Measurements from ENCODE around the gene BMP8A. TPM values are rescaled to one million over a fixed set of nuclear protein-coding genes. Genes with fewer than 3 reads are reported as not detected.
"Not testable (repeated sequence)": the region's sequence is repeated elsewhere in the genome, so short reads cannot be mapped to it uniquely, and the experiment has no call there.

Gene BMP8A
- total RNA-seq, 2 experiments from 2014 or later = 0.22 to 0.36 TPM

DNA sequence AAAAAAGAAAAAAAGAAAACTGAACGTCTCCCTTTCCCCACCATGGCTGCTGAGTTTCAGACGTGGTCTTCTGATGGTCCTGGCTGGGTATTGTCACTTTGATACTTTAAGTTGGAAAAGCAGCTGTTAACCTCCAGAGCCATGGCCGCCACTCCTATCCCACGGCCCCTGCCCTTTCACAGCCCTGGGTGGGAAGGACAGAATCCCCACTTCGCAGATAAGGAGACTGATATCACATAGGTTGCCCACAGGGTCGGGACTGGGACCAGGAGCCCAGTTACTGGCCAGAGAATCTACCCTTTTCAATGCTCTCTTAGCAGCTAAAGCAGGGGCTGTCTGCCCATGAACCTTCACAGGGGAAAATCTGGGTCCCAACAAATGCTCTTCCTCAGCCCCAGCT is 16.8 kb downstream of the BMP8A start:
- ATAC-seq = no peak
- intact Hi-C loops (cut with micrococcal nuclease) = no loop called here
- Mint-ChIP-seq H3K4me1 (ENCODE audit: low read depth) (peaks cover 10% of the 10 kb centered on the region), H3K9me3 (no peaks in the 10 kb centered on the region), H3K27ac (no peak overlapping the region), H3K36me3 (ENCODE audit: low read depth) (no peaks in the 10 kb centered on the region), H3K27me3 (peaks cover 3% of the 10 kb centered on the region), H3K4me3 (no peak overlapping the region)
- TF ChIP-seq, protein P1, sequence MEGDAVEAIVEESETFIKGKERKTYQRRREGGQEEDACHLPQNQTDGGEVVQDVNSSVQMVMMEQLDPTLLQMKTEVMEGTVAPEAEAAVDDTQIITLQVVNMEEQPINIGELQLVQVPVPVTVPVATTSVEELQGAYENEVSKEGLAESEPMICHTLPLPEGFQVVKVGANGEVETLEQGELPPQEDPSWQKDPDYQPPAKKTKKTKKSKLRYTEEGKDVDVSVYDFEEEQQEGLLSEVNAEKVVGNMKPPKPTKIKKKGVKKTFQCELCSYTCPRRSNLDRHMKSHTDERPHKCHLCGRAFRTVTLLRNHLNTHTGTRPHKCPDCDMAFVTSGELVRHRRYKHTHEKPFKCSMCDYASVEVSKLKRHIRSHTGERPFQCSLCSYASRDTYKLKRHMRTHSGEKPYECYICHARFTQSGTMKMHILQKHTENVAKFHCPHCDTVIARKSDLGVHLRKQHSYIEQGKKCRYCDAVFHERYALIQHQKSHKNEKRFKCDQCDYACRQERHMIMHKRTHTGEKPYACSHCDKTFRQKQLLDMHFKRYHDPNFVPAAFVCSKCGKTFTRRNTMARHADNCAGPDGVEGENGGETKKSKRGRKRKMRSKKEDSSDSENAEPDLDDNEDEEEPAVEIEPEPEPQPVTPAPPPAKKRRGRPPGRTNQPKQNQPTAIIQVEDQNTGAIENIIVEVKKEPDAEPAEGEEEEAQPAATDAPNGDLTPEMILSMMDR (IDR thresholded peaks at IDR 0.05) = no peak
- POLR2A ChIA-PET = no interaction called here
- no peak for DNase-seq
- CTCF ChIA-PET = interaction anchor here (1.1 to 1.9 kb wide), 3 partner anchors 30 to 410 kb away, joined by 3 to 5 read pairs (median 3); no protein-coding TSS in a partner anchor

DNA sequence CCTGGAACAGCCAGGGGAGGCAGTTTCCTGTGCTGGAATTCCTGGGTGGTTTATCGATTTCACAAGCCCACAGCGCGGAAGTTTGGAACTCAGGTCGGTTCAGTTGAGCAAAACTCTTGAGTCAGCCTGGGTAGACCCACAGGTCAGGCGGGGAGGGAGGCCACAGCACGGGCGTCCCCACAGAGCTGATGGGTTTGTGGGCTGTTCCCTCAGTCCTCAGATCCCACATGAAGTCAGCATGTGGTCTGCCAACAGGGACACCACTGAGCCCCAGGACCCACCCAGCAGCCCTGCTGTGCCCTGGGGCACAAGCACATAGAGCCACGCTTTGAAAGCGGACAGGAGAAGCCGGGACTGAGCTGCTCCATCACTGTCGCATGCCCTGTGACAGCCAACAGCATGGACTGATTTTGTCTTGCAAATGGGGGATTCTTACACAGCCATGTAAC is 17.4 kb downstream of the BMP8A start:
- CTCF ChIA-PET = interaction anchor here (0.6 to 1.9 kb wide), 4 partner anchors 30 to 490 kb away, joined by 3 to 5 read pairs (median 3); no protein-coding TSS in a partner anchor
- intact Hi-C loops (cut with micrococcal nuclease) = no loop called here
- no peak overlapping the region for H3K4me3 Mint-ChIP-seq
- POLR2A ChIA-PET = no interaction called here
- peaks cover 3% of the 10 kb centered on the region for H3K27me3 Mint-ChIP-seq
- no peak overlapping the region for H3K27ac Mint-ChIP-seq
- H3K4me1 Mint-ChIP-seq (ENCODE audit: low read depth) = peaks cover 10% of the 10 kb centered on the region
- DNase-seq (peak; percentile 10), ATAC-seq (peak; percentile 19)
- TF ChIP-seq, protein P1 (IDR thresholded peaks at IDR 0.05) = no peak
- H3K9me3 Mint-ChIP-seq = no peaks in the 10 kb centered on the region
- no peaks in the 10 kb centered on the region for H3K36me3 Mint-ChIP-seq (ENCODE audit: low read depth)

DNA sequence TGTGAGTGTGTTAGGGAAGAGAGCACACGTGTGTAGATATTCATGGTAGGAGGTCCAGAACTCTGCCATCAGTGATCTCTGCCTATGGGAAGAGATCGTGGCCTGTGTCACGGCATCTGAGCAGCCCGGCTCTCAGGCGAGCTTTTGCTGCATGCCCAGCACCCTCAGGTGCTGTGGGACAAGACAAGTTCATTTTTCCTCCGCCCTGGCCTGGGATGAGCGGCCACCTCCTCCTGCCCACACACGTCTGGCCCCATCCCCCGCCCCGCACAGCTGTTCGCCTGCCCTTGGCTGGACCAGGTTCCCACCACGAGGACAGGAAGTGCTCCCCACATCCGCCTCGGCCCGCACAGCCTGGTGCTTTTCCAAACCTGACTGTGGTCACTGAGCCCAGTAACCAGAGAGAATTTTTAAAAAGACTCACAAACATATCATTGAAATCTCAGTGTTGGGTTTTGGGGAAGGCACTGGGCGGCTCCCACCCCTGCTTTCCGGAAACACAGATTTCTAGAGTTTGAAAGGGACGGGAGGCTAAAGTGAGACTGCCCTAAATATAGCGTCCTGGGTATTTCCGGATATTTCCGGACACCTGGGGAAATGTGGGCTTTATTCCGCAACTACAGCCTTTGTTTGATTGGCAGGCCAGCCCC is 18.0 kb downstream of the BMP8A start:
- Mint-ChIP-seq H3K36me3 (ENCODE audit: low read depth) (no peaks in the 10 kb centered on the region), H3K27ac (peak overlapping the region; percentile 68), H3K4me1 (ENCODE audit: low read depth) (peaks cover 10% of the 10 kb centered on the region), H3K4me3 (peak overlapping the region; percentile 22), H3K9me3 (no peaks in the 10 kb centered on the region), H3K27me3 (peaks cover 3% of the 10 kb centered on the region)
- ChIA-PET CTCF (interaction anchor here (1.1 to 1.9 kb wide), 2 partner anchors 29 to 411 kb away, joined by 3 to 5 read pairs; no protein-coding TSS in a partner anchor), POLR2A (no interaction called here)
- peak; percentile 43 for DNase-seq
- peak; percentile 6 for ATAC-seq
- intact Hi-C loops (cut with micrococcal nuclease) = no loop called here
- TF ChIP-seq, protein P1 (IDR thresholded peaks at IDR 0.05) = no peak

DNA sequence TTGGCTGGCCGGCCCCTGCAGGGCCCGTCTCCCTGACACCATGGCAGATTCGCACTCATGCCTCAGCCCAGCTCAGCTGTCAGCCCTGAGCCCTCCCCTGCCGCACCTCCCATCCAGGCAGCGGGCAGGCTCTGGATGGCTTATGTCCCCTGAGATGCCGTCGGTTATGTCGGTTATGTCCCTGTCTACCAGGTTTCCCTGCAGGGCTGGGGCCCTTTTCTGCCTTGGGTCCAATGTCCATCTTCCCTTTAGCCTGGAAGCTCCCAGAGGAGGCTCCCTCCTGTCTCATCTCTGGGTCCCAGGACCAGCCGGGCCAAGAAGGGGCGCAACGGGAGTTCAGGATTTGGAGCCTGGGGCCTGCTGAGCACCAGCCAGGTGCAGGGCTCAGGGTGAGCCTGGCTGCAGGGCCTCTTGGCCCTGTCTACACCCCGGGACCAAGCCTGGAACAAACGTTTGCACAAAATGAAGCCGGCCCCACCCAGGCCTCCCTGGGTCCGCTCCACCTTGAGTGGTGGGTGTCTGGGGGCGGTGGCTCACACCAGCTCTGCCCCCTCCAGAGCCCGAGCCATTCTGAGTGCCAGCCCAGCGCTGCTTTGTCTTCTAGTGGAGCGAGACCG is 19.2 kb downstream of the BMP8A start:
- H3K36me3 Mint-ChIP-seq (ENCODE audit: low read depth); intact Hi-C loops (cut with micrococcal nuclease); H3K4me3 Mint-ChIP-seq: not testable (repeated sequence)

DNA sequence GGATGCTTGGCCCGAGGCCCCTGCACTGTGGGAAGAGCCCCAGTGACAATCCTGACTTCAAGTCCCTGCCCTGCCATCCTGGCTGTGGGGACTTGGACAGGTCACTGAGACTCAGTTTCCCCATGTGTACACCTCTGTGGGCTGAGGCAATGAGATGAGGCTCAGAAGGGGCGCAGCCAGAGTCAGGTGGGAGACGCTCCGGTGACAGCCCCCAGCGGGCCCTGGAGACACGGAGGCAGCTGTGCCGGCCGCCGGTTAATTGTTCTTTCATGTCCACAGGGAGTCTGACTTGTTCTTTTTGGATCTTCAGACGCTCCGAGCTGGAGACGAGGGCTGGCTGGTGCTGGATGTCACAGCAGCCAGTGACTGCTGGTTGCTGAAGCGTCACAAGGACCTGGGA is 20.0 kb downstream of the BMP8A start:
- H3K4me3 Mint-ChIP-seq; ATAC-seq; DNase-seq; H3K36me3 Mint-ChIP-seq (ENCODE audit: low read depth); CTCF ChIA-PET; POLR2A ChIA-PET; H3K27ac Mint-ChIP-seq; intact Hi-C loops (cut with micrococcal nuclease); H3K27me3 Mint-ChIP-seq; H3K9me3 Mint-ChIP-seq: not testable (repeated sequence)
- peaks cover 12% of the 10 kb centered on the region for H3K4me1 Mint-ChIP-seq (ENCODE audit: low read depth)

More for the DNA sequence above, 19.2 kb downstream of the BMP8A start:
- H3K27ac Mint-ChIP-seq, POLR2A ChIA-PET, DNase-seq, H3K27me3 Mint-ChIP-seq, ATAC-seq, CTCF ChIA-PET, H3K9me3 Mint-ChIP-seq: not testable (repeated sequence)
- peaks cover 12% of the 10 kb centered on the region for H3K4me1 Mint-ChIP-seq (ENCODE audit: low read depth)

DNA sequence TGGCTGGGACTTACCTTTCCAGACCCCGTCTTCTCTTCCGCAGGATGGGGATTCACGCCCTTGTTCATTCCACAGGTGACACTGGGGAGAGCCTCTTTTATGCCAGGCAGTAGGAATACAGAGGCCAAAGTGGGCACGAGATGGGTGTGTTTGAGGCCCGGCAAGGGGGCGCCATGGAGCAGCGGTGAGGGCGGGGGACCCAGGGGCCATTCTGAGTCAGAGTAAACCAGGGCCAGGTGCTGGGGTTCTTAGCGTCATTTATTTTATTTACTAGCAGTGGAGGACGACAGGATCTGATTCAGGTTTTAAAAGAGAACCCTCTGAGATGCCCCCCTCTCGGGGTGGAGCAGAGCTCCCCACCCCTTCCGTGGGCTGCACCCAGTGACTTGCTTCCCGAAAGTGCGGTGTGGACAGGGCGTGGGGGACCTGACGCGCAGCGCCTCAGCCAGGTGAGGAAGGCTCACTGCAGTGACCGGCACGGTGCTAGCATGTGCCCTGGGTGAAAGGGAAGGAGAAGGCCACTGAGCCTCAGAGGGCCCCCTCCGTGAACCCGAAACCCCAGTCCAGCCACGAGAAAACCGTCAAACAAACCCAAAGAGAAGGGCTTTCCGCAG is 20.9 kb downstream of the BMP8A start:
- ATAC-seq = peak; percentile 56
- DNase-seq, CTCF ChIA-PET: not testable (repeated sequence)

DNA sequence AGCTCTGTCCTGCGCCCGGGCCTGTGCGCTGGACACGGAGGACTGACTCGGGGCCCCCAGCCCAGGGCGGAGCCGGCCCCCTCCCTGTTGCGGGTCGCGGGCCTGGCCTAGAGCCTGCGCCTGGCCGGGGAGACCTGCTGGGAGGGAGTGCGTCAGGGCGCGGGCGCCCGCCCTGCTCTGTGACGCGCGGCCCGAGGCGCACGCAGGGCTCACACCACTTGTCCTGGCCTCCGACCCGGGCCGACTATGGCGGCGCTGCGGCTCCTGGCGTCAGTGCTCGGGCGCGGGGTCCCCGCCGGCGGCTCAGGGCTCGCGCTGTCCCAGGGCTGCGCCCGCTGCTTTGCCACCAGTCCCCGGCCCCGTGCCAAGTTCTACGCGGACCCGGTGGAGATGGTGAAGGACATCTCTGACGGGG is 23.3 kb downstream of the BMP8A start:
- ATAC-seq = peak; percentile 43
- CTCF ChIA-PET; H3K36me3 Mint-ChIP-seq (ENCODE audit: low read depth); H3K27me3 Mint-ChIP-seq; POLR2A ChIA-PET; H3K9me3 Mint-ChIP-seq; H3K4me1 Mint-ChIP-seq (ENCODE audit: low read depth); intact Hi-C loops (cut with micrococcal nuclease); H3K4me3 Mint-ChIP-seq; H3K27ac Mint-ChIP-seq: not testable (repeated sequence)
- DNase-seq = peak; percentile 26

More for the DNA sequence above, 20.9 kb downstream of the BMP8A start:
- intact Hi-C loops (cut with micrococcal nuclease); H3K9me3 Mint-ChIP-seq; H3K27me3 Mint-ChIP-seq; POLR2A ChIA-PET; H3K36me3 Mint-ChIP-seq (ENCODE audit: low read depth); H3K4me3 Mint-ChIP-seq; H3K27ac Mint-ChIP-seq: not testable (repeated sequence)
- H3K4me1 Mint-ChIP-seq (ENCODE audit: low read depth) = peaks cover 12% of the 10 kb centered on the region

DNA sequence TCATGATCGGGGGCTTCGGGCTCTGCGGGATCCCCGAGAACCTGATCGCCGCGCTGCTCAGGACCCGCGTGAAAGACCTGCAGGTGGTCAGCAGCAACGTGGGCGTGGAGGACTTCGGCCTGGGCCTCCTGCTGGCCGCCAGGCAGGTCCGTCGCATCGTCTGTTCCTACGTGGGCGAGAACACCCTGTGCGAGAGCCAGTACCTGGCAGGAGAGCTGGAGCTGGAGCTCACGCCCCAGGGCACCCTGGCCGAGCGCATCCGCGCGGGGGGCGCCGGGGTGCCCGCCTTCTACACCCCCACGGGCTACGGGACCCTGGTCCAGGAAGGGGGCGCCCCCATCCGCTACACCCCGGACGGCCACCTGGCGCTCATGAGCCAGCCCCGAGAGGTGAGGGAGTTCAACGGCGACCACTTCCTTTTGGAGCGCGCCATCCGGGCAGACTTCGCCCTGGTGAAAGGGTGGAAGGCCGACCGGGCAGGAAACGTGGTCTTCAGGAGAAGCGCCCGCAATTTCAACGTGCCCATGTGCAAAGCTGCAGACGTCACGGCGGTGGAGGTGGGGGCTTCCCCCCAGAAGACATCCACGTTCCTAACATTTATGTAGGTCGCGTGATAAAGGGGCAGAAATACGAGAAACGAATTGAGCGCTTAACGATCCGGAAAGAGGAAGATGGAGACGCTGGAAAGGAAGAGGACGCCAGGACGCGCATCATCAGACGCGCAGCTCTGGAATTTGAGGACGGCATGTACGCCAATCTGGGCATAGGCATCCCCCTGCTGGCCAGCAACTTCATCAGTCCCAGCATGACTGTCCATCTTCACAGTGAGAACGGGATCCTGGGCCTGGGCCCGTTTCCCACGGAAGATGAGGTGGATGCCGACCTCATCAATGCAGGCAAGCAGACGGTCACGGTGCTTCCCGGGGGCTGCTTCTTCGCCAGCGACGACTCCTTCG is 24.0 kb downstream of the BMP8A start:
- Mint-ChIP-seq H3K27ac (peak overlapping the region; percentile 55), H3K4me3 (peak overlapping the region; percentile 53)
- ATAC-seq = peak; percentile 71
- CTCF ChIA-PET; H3K4me1 Mint-ChIP-seq (ENCODE audit: low read depth); H3K27me3 Mint-ChIP-seq; H3K36me3 Mint-ChIP-seq (ENCODE audit: low read depth); POLR2A ChIA-PET; intact Hi-C loops (cut with micrococcal nuclease); H3K9me3 Mint-ChIP-seq: not testable (repeated sequence)
- DNase-seq = peak; percentile 85

All from activated CD8-positive, alpha-beta T cell treated with anti-CD3 and anti-CD28 coated beads for 36 hours (primary cell).